Natural killer cell treated with Interleukin-12 subunit alpha and Interleukin-12 subunit beta and Interleukin-15 and Interleukin-18, amount 100 ng/mL, for 72 hours (primary cell): Measurements from ENCODE around the gene CR1L. TPM values are rescaled to one million over a fixed set of nuclear protein-coding genes. Genes with fewer than 3 reads are reported as not detected.
"Not testable (repeated sequence)": the region's sequence is repeated elsewhere in the genome, so short reads cannot be mapped to it uniquely, and the experiment has no call there.

ENCODE experiments used
- ATAC-seq, 2 donors: fragments of 150-1000 bp; cut with Tn5 transposase in 1 of 2; sonication (Bioruptor Pico), chemical (Tn5 transposase) in 1 of 2; 2 replicates each; pipeline ENCODE4 v1.10.0; 2021
- DNase-seq: peaks from one replicate; pipeline ENCODE4 v3.0.0; 2022; ENCODE audit warnings: low spot score
- H3K27ac Mint-ChIP-seq, 2 donors: 1 replicate in 1 of 2; 2 replicates in 1 of 2; pipeline ENCODE4 v1.8.0; 2022; ENCODE audit warnings: mixed read lengths in 2 of 2, mild to moderate bottlenecking in 1 of 2, moderate library complexity in 1 of 2
- H3K27me3 Mint-ChIP-seq, 2 donors: 1 replicate in 1 of 2; 2 replicates in 1 of 2; pipeline ENCODE4 v1.8.0; 2022; ENCODE audit warnings: mixed read lengths in 2 of 2
- H3K36me3 Mint-ChIP-seq: one replicate; pipeline ENCODE4 v1.8.0; 2022; ENCODE audit warnings: mixed read lengths
- H3K4me1 Mint-ChIP-seq, 2 donors: 1 replicate in 1 of 2; 2 replicates in 1 of 2; pipeline ENCODE4 v1.8.0; 2022; ENCODE audit warnings: low read depth in 2 of 2, mixed read lengths in 2 of 2, mild to moderate bottlenecking in 1 of 2
- H3K4me3 Mint-ChIP-seq: one replicate; pipeline ENCODE4 v1.8.0; 2022; ENCODE audit warnings: mixed read lengths
- H3K9me3 Mint-ChIP-seq: 2 replicates; pipeline ENCODE4 v1.8.0; 2022; ENCODE audit warnings: mixed read lengths
- total RNA-seq, 2 donors: library from RNA; stranded (reverse); gene quantifications; one replicate each; pipeline ENCODE4 v1.2.3, GENCODE V29; 2022

Gene CR1L
- total RNA-seq, 2 donors from 2014 or later = not detected

DNA sequence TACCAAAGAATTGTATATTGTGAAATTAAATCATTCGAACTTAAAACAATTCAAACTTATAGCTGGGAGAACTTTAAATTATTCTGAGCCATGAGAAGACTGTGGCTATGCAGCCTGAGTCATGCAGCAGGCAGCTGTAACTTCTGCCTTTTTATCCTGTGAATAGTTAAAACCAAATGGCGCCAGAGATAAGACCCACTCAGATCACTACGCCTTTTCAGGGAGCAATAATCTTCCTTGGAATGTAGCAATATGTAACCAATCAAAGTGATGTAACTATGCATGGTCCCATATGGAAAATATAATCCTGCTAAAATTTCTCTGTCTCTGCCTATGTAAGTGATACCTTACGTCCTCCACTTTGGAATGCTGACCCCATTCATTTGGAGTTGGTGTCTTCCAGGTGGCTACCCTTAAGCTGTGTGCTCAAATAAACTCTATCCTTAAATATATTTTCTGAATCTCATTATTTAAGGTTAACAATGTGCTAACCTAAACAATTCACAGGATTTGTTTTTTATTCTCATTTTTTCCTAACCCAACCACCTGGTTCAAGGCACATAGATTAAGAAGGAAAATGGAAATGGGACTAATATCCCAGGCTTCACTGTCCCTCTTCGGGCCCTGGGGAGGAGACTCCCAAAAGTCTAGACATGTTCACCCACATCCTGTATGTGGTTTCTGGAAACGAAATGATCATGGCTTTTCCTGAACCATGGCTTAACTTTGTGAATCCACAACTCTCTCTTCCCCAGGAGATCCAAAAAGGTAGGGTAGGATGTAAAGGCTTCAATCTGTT is 35.9 kb downstream of the CR1L start:
- H3K36me3 Mint-ChIP-seq, H3K9me3 Mint-ChIP-seq, H3K4me1 Mint-ChIP-seq, H3K27ac Mint-ChIP-seq, H3K4me3 Mint-ChIP-seq, ATAC-seq, DNase-seq: not testable (repeated sequence)
- H3K27me3 Mint-ChIP-seq = peaks cover 15 to 18% of the 10 kb centered on the region in 2 donors

DNA sequence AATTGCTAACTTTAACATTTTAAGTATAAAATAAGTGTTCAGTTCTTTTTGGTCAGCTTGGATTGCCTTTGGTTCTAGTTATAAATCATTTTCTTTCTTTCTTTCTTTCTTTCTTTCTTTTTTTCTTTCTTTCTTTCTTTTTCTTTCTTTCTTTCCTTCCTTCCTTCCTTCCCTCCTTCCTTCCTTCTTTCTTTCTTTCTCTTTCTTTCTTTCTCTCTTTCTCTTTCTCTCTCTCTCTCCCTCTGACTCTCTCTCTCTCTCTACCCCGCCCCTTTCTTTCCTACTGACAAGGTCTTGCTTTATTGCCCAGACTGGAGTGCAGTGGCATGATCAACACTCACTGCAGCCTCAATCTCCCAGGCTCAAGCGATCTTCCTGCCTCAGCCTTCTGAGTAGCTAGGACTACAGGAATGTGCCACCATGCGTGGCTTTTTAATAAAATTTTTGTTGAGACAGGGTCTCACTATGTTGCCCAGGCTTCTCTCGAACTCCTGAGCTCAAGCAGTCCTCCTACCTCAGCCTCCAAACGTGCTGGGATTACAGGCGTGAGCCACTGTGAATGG is 38.0 kb downstream of the CR1L start:
- not testable (repeated sequence) for ATAC-seq, DNase-seq, H3K27ac Mint-ChIP-seq, H3K4me1 Mint-ChIP-seq, H3K4me3 Mint-ChIP-seq, H3K36me3 Mint-ChIP-seq, H3K9me3 Mint-ChIP-seq
- peaks cover 7 to 16% of the 10 kb centered on the region in 2 donors for H3K27me3 Mint-ChIP-seq

DNA sequence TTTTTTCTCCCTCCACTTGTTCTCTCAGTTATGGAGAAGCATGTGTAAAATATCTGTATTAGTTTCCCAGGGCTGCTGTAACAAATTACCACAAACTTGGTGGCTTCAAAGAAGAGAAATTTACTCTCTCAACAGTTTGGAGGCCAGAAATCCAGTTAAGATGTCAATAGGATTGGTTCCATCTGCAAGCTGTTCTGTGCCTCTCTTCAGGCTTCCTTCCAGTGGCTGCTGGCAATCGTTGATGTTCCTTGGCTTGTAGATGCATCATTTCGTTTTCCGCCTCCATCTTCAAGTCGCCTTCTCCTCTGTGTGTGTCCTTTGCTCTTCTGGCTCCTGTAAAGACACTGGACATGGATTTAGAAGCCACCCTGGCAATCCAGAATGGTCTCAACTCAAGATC is 45.6 kb downstream of the CR1L start:
- not testable (repeated sequence) for ATAC-seq, DNase-seq, H3K36me3 Mint-ChIP-seq, H3K4me1 Mint-ChIP-seq, H3K4me3 Mint-ChIP-seq, H3K27ac Mint-ChIP-seq, H3K9me3 Mint-ChIP-seq
- H3K27me3 Mint-ChIP-seq = peaks cover 25 to 51% of the 10 kb centered on the region in 2 donors

DNA sequence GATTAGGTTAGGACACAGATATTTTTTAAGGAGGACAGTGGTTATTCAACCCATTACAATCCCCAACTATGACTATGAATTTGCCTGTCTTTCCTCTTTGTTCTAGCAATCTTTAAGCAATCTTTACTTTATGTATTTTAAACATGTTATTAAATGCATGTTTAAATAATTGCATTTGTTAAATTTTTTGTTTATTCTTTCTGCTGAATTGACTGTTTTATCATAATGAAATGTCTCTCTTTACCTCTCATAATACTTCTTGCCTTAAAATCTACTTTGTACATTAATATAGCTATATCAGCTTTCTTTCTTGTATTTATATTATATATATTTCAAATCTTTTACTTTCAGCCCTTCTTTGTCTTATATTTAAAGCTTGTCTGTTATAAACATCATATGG is 46.1 kb downstream of the CR1L start:
- H3K4me1 Mint-ChIP-seq = no peaks in the 10 kb centered on the region
- no peaks in the 10 kb centered on the region for H3K36me3 Mint-ChIP-seq
- DNase-seq (no peak), ATAC-seq (no peak)
- H3K27ac Mint-ChIP-seq = no peak overlapping the region
- no peak overlapping the region for H3K4me3 Mint-ChIP-seq
- H3K27me3 Mint-ChIP-seq = peaks cover 26 to 56% of the 10 kb centered on the region in 2 donors
- no peaks in the 10 kb centered on the region for H3K9me3 Mint-ChIP-seq

DNA sequence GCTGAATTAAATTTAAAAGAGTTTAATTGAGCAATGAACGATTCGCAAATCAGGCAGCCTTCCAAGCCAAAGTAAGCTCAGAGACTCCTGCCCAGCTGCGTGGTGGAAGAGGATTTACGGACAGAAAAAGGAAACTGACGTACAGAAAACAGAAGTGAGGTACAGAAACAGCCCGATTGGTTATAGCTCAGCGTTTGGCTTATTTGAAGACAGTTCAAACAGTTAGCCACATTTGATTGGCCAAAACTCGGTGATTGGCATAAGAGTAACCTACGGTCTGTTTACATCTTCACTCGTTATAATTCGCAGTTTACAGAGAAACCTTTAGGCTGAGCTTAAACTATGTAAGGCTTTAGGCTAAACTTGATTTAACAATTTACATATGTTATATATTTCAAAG is 46.9 kb downstream of the CR1L start:
- H3K9me3 Mint-ChIP-seq = no peaks in the 10 kb centered on the region
- no peak overlapping the region for H3K27ac Mint-ChIP-seq
- no peak overlapping the region for H3K4me3 Mint-ChIP-seq
- DNase-seq (no peak), ATAC-seq (no peak)
- H3K4me1 Mint-ChIP-seq = no peaks in the 10 kb centered on the region
- H3K36me3 Mint-ChIP-seq = no peaks in the 10 kb centered on the region
- H3K27me3 Mint-ChIP-seq = peaks cover 27 to 61% of the 10 kb centered on the region in 2 donors

DNA sequence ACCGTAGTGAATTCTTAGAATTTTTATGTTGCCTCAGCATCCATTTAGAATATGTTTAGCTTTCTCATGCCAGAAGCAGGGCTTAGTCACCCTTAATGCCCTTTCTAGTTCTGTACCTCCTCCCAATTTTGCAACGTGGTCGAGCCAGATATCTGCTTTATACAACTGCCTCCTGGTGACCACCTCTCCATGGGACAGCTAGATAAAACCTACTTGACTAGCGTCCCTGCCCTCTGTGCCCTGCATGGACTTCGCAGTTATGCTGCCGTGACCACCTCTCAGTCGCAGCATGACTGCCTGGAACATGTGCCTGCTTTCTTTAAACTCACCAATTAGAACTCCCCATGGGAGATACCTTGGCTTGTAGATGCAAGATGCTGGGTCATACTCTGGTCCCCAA is 47.4 kb downstream of the CR1L start:
- not testable (repeated sequence) for H3K27ac Mint-ChIP-seq, H3K4me1 Mint-ChIP-seq, H3K9me3 Mint-ChIP-seq, DNase-seq, H3K36me3 Mint-ChIP-seq, H3K4me3 Mint-ChIP-seq, ATAC-seq
- peaks cover 27 to 63% of the 10 kb centered on the region in 2 donors for H3K27me3 Mint-ChIP-seq

DNA sequence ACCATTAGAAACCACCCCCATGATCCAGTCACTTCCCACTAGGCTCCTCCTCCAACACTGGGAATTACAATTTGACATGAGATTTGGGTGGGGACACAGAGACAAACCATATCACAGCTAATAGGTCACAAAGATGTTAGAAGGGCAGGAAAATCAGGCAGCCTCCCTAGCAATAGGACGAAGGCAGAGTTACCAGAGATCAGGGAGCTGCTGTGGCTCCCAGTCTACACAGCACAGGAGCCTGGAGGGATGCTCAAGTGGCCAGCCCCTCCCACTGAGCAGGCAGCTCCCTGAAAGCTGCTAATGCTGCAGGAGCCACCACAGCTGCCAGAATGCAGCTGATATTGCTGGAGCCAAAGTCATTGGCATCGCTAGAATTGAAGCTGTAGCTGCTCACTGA is 51.0 kb downstream of the CR1L start:
- Mint-ChIP-seq H3K4me3 (no peak overlapping the region), H3K9me3 (no peaks in the 10 kb centered on the region), H3K4me1 (no peaks in the 10 kb centered on the region), H3K36me3 (no peaks in the 10 kb centered on the region), H3K27me3 (peaks cover 27 to 49% of the 10 kb centered on the region in 2 donors), H3K27ac (no peak overlapping the region)
- DNase-seq (no peak), ATAC-seq (no peak)

DNA sequence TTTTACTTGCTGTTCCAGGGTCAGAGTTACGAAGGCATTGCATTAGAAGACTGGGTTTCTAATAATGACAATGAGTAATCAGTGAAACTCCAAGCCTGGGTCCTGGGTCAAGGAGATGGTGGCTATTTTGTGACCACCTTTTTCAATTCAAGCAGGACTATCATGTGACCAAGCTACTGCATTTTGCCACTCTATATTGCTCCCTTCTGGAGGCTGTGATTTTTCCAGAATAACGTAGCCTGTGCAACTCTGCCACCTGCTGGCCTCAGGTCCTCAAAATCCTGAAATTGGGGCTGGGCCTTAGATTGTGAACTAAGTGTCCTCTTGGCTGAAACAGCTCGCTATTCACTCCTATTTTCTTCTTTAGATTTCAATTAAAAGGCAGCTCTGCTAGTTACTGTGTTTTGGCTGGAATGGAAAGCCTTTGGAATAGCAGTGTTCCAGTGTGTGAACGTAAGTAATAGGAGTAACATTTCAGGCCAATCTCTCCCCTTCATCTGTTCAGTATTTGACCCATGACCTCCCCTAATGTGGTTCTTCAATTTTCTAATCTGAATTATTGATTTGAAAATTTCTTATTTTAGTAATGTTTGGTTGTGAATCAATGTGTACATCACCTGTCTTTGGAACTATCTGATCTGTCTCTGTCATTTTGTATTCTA is 54.0 kb downstream of the CR1L start:
- H3K27ac Mint-ChIP-seq = no peak overlapping the region

DNA sequence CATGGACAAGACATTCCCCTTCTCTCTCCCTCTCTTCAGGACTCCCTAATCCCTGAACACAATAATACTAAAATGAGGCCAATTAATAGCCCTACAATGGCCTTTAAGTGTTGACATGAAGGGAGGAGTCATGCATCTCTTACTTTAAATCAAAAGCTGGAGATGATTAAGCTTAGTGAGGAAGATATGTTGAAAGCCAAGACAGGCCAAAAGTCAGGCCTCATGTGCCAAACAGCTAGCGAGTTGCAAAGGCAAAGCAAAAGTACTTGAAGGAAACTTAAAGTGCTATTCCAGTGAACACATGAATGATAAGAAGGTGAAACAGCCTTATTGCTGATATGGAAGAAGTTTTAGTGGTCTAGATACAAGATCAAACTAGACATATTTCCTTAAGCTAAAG is 57.4 kb downstream of the CR1L start:
- no peak for ATAC-seq
- Mint-ChIP-seq H3K27ac (no peak overlapping the region), H3K9me3 (no peaks in the 10 kb centered on the region), H3K4me3 (no peak overlapping the region), H3K4me1 (no peaks in the 10 kb centered on the region), H3K36me3 (no peaks in the 10 kb centered on the region), H3K27me3 (peaks cover 13 to 16% of the 10 kb centered on the region in 2 donors)
- no peak for DNase-seq

More for the DNA sequence above, 54.0 kb downstream of the CR1L start:
- Mint-ChIP-seq H3K4me1 (no peaks in the 10 kb centered on the region), H3K27me3 (peaks cover 19 to 29% of the 10 kb centered on the region in 2 donors), H3K4me3 (no peak overlapping the region), H3K36me3 (no peaks in the 10 kb centered on the region), H3K9me3 (no peaks in the 10 kb centered on the region)
- DNase-seq (no peak), ATAC-seq (no peak)

DNA sequence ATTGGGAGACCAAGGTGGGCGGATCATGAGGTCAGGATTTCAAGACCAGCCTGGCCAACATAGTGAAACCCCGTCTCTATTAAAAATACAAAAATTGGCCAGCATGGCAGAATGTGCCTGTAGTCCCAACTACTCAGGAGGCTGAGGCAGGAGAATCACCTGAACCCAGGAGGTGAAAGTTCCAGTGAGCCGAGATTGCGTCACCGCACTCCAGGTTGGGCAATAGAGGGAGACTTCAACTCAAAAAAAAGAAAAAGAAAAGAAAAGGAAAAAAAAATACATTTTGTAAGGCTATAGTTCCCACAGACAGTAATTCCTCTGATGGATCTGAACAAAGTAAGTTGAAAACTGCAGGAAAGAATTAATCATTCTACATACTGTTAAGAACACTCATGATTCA is 58.8 kb downstream of the CR1L start:
- peaks cover 7 to 15% of the 10 kb centered on the region in 2 donors for H3K27me3 Mint-ChIP-seq
- no peaks in the 10 kb centered on the region for H3K4me1 Mint-ChIP-seq
- DNase-seq (no peak), ATAC-seq (no peak)
- no peaks in the 10 kb centered on the region for H3K9me3 Mint-ChIP-seq
- no peaks in the 10 kb centered on the region for H3K36me3 Mint-ChIP-seq
- no peak overlapping the region for H3K27ac Mint-ChIP-seq
- H3K4me3 Mint-ChIP-seq = no peak overlapping the region

DNA sequence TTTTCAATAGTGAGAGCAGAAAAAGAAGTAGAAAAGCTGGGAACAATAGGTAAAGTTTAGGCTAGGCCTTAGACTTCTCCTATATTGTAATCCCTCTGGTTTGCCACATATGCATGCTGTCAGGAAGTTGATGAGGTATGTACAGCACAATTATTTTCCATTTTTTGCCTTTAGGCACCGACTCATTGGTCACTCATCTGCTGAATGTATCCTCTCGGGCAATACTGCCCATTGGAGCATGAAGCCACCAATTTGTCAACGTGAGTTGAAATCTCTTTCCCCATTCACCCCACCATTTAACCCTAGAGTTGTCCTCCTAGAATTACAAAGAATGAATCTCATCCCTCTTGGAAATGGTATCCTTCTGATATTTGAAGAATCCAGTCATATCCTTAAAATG is 63.1 kb downstream of the CR1L start:
- H3K4me1 Mint-ChIP-seq, H3K27ac Mint-ChIP-seq, ATAC-seq, H3K36me3 Mint-ChIP-seq, H3K9me3 Mint-ChIP-seq, DNase-seq, H3K4me3 Mint-ChIP-seq: not testable (repeated sequence)
- H3K27me3 Mint-ChIP-seq = peaks cover 7 to 11% of the 10 kb centered on the region in 2 donors

DNA sequence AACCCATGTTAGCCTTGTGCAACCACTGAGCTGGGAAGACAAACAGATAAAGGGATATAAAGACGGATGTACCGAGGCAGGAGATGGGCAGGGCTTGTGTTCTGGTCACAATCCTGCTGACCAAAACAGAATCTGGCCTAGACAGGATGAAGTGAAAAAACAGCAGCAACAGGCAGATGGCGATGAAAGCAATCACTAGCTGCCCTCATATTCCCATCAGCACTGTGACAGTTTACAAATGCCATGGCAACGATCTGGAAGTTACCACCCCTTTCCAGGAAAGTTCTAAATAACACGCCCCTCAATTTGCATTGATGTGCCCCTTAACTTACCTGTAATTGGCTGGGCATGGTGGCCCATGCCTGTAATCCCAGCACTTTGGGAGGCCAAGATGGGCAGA is 66.4 kb downstream of the CR1L start:
- peaks cover 7 to 9% of the 10 kb centered on the region in 2 donors for H3K27me3 Mint-ChIP-seq
- no peaks in the 10 kb centered on the region for H3K4me1 Mint-ChIP-seq
- no peaks in the 10 kb centered on the region for H3K36me3 Mint-ChIP-seq
- H3K4me3 Mint-ChIP-seq = no peak overlapping the region
- ATAC-seq = no peak
- H3K27ac Mint-ChIP-seq = no peak overlapping the region
- no peak for DNase-seq
- H3K9me3 Mint-ChIP-seq = no peaks in the 10 kb centered on the region

DNA sequence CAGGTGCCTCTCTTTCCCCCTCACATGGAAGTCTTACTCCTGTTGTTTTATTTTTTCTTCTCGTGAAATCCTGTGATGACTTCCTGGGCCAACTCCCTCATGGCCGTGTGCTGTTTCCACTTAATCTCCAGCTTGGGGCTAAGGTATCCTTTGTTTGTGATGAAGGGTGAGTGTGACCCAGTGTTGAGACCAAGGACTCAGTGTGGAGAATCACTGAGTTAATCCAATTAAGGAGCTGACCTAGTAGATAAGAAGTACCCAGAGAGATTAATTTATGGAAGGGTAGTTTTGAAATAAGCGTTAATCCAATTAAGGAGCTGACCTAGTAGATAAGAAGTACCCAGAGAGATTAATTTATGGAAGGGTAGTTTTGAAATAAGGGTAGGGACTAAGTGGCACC is 67.8 kb downstream of the CR1L start:
- H3K27me3 Mint-ChIP-seq = peaks cover 10% of the 10 kb centered on the region in 2 donors
- ATAC-seq = not testable (repeated sequence)

DNA sequence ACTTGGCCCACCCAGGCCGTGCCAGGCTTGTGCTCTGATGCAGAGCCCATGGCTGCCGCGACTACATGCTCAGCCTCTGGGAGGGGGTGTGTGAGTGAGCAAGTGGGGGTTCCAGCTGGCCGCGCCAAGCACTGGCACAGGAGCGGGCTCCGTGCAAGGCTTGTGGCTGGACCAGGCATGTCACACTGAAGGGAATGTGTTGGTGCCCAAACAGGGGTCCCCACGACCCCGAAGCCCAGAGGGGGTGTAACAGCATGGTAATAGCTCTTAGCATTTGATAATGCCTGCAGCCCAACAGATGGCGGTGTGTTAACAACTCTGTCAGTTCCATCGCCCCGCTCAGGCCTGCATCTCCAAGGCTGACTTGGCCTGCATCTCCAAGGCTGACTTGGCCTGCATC is 68.6 kb downstream of the CR1L start:
- DNase-seq (no peak), ATAC-seq (peak; percentile 20 to 36)
- Mint-ChIP-seq H3K36me3 (no peaks in the 10 kb centered on the region), H3K9me3 (no peaks in the 10 kb centered on the region), H3K4me3 (no peak overlapping the region), H3K27me3 (peaks cover 13 to 14% of the 10 kb centered on the region in 2 donors), H3K27ac (no peak overlapping the region), H3K4me1 (no peaks in the 10 kb centered on the region)

More for the DNA sequence above, 67.8 kb downstream of the CR1L start:
- H3K36me3 Mint-ChIP-seq, H3K4me1 Mint-ChIP-seq, H3K9me3 Mint-ChIP-seq, H3K27ac Mint-ChIP-seq, DNase-seq, H3K4me3 Mint-ChIP-seq: not testable (repeated sequence)
